ENCODE measurements around the gene MAPRE2.

GRCh38 chr18:35029103-35029502, 12.1 kb upstream of the MAPRE2 start:
- TF ChIP-seq CTCF (IDR thresholded peaks at IDR 0.05): no peak
- no peak for TF ChIP-seq POLR2A (IDR thresholded peaks at IDR 0.05)
- no peak for TF ChIP-seq POLR2AphosphoS5 (IDR thresholded peaks at IDR 0.05)
